K562 (cell line): ENCODE results near the gene KRT33A. TPM values are rescaled to one million over a fixed set of nuclear protein-coding genes. Genes with fewer than 3 reads are reported as not detected.

Source experiments
- ATAC-seq: fragments of 200-7000 bp; cut with Tn5 transposase; 3 replicates; pipeline ENCODE4 v1.9.1; 2020; ENCODE audit warnings: moderate library complexity
- BruUV-seq: library from RNA; stranded (reverse); fragments of 400-500 nt; replicated peaks from 2 replicates; lab custom pipeline; 2021; lab: Mats Ljungman, UMichigan
- CTCF ChIA-PET: fragments of 300-600 bp; formaldehyde crosslinking; extraction: SDS; loops from one replicate; lab custom pipeline; 2021; ENCODE audit warnings: low intra/inter-chr PET ratio; lab: Yijun Ruan, JAX
- POLR2A ChIA-PET: fragments of 300-600, 350-650 bp; sonication (Branson Sonifier 250); formaldehyde crosslinking; extraction: SDS; loops from one replicate; lab custom pipeline; 2021; ENCODE audit warnings: antibody characterized with exemption, inconsistent platforms; lab: Yijun Ruan, JAX
- DNase-seq, 4 experiments: peaks; one replicate each; pipeline versions ENCODE4 v3.0.0 to v3.0.0-alpha.2; 2011 to 2018; ENCODE audit warnings: low spot score in 3 of 4, mixed read lengths in 3 of 4; ENCODE audit errors: extremely low read depth in 1 of 4
- FAIRE-seq: peaks from 2 replicates; lab custom pipeline; 2011; peaks lifted over from hg19 to GRCh38; lab: Jason Lieb, UNC
- H2AFZ ChIP-seq: 2 replicates; pipeline ENCODE4 v1.6.0; 2011; ENCODE audit warnings: low read depth, low read length, control low read depth, inconsistent platforms
- H3K27ac ChIP-seq: fragments of 200-600 bp; 3 replicates; pipeline ENCODE4 v1.8.0; 2011; ENCODE audit warnings: low read depth, mild to moderate bottlenecking, control low read depth, inconsistent platforms, low read length, moderate library complexity, mixed read lengths; ENCODE audit errors: extremely low read depth
- H3K27me3 ChIP-seq, 2 experiments: fragments of 300-600 bp in 1 of 2; 2 replicates in 1 of 2; 3 replicates in 1 of 2; pipeline versions ENCODE4 v1.6.0 to v1.8.0; 2011; ENCODE audit warnings: inconsistent platforms in 2 of 2, low read length in 2 of 2, mild to moderate bottlenecking in 1 of 2, mixed read lengths in 1 of 2, moderate library complexity in 1 of 2; ENCODE audit not compliant: control insufficient read depth in 2 of 2, insufficient read depth in 2 of 2
- H3K36me3 ChIP-seq: fragments of 300-600 bp; 3 replicates; pipeline ENCODE4 v1.8.0; 2011; ENCODE audit warnings: mild to moderate bottlenecking, low read length, inconsistent platforms; ENCODE audit not compliant: control insufficient read depth, insufficient read depth
- H3K4me1 ChIP-seq, 2 experiments: fragments of 200-600 bp in 1 of 2; replicated peaks in 1 of 2; 2 replicates in 1 of 2; 3 replicates in 1 of 2; pipeline versions ENCODE4 v1.5.1 to v1.8.0; 2011; ENCODE audit warnings: inconsistent platforms in 2 of 2, low read length in 2 of 2, mild to moderate bottlenecking in 1 of 2, mixed read lengths in 1 of 2, moderate library complexity in 1 of 2; ENCODE audit not compliant: control insufficient read depth in 2 of 2, insufficient read depth in 2 of 2
- H3K4me2 ChIP-seq: 2 replicates; pipeline ENCODE4 v1.6.1; 2011; ENCODE audit warnings: low read length, control low read depth, inconsistent platforms, mixed read lengths; ENCODE audit not compliant: insufficient read depth
- H3K4me3 ChIP-seq: fragments of 200-600 bp; sonication (generic), shearing (Covaris generic); 2 replicates; pipeline ENCODE4 v1.5.1; 2016; ENCODE audit warnings: control low read depth, inconsistent platforms
- H3K79me2 ChIP-seq: fragments of 200-600 bp; 3 replicates; pipeline ENCODE4 v1.8.0; 2011; ENCODE audit warnings: low read length, inconsistent platforms; ENCODE audit not compliant: control insufficient read depth, insufficient read depth
- H3K9ac ChIP-seq, 2 experiments: 2 replicates each; pipeline versions ENCODE4 v1.6.0 to v1.6.1; 2011; ENCODE audit warnings: low read depth in 2 of 2, low read length in 2 of 2, control low read depth in 1 of 2, inconsistent platforms in 1 of 2, mild to moderate bottlenecking in 1 of 2, mixed read lengths in 1 of 2; ENCODE audit not compliant: insufficient read depth in 1 of 2
- H3K9me1 ChIP-seq: one replicate; pipeline ENCODE4 v1.6.0; 2011; ENCODE audit warnings: inconsistent platforms, mild to moderate bottlenecking, low read length, moderate library complexity; ENCODE audit not compliant: control insufficient read depth, insufficient read depth
- H3K9me3 ChIP-seq: replicated peaks from 2 replicates; pipeline ENCODE4 v1.5.1; 2011; ENCODE audit warnings: low read depth, low read length, inconsistent platforms; ENCODE audit not compliant: control insufficient read depth, insufficient read depth
- H4K20me1 ChIP-seq: replicated peaks from 2 replicates; pipeline ENCODE4 v1.6.1; 2011; ENCODE audit warnings: low read length, inconsistent platforms, mixed read lengths; ENCODE audit not compliant: control insufficient read depth, insufficient read depth
- NBN ChIP-seq: fragments of 450-650 bp; IDR thresholded peaks from 2 replicates; pipeline ENCODE4 v1.6.1; 2016; ENCODE audit warnings: low read depth, mild to moderate bottlenecking
- NONO ChIP-seq, 2 experiments: fragments of 200-400 bp in 1 of 2; fragments of 450-650 bp in 1 of 2; formaldehyde crosslinking in 1 of 2; IDR thresholded peaks; 2 replicates each; pipeline ENCODE4 v1.6.1; 2017; ENCODE audit warnings: low read depth in 2 of 2, mild to moderate bottlenecking in 2 of 2, moderate library complexity in 2 of 2, low read length in 1 of 2
- PURB ChIP-seq: sonication (generic); formaldehyde crosslinking; IDR thresholded peaks from 2 replicates; pipeline ENCODE4 v1.9.0; 2021; ENCODE audit warnings: low read depth, mild to moderate bottlenecking, missing genetic modification reagents
- RBM15 ChIP-seq: fragments of 200-400 bp; formaldehyde crosslinking; IDR thresholded peaks from 2 replicates; pipeline ENCODE4 v1.6.1; 2018; ENCODE audit warnings: mild to moderate bottlenecking, low read length, moderate library complexity; ENCODE audit not compliant: insufficient read depth
- ZNF146 ChIP-seq: IDR thresholded peaks from one replicate; pipeline ENCODE4 v1.6.1; 2018; ENCODE audit warnings: missing compliant biosample characterization; ENCODE audit not compliant: unreplicated experiment
- WGBS: fragments of 100-300 bp; shearing (Covaris generic); methylation state at CpG from one replicate; pipeline ENCODE4 v1.1.6; 2016; ENCODE audit warnings: low coverage, mixed read lengths; ENCODE audit not compliant: insufficient coverage; ENCODE audit errors: missing lambda C conversion rate; 5-methylcytosine and 5-hydroxymethylcytosine counted together
- in situ Hi-C: fragments of 300-500 bp; cut with MboI; formaldehyde crosslinking; loops from 4 replicates; pipeline ENCODE4 v1.15.0; 2018; ENCODE audit warnings: inconsistent platforms, mixed read lengths
- intact Hi-C: fragments of 100-400 bp; cut with micrococcal nuclease; formaldehyde crosslinking; loops from 2 replicates; pipeline ENCODE4 v1.14.2; 2022
- polyA plus RNA-seq, 8 experiments: library from polyadenylated mRNA; depleted of rRNA in 4 of 8; stranded (reverse) in 5 of 8; unstranded in 3 of 8; fragments of >200 nt; fragmentation: Nextera tagmentation in 2 of 8; fragmentation: Illumina TruSeq in 1 of 8; extraction: Ambion mirVana in 2 of 8; extraction: Trizol in 1 of 8; gene quantifications; 2 replicates each; pipeline versions ENCODE4 v1.2.1 to v1.2.3, GENCODE V29; 2011 to 2014; ENCODE audit warnings: inconsistent platforms in 1 of 8, missing spikeins in 1 of 8
- total RNA-seq, 7 experiments: library from RNA; depleted of rRNA in 6 of 7; stranded (reverse); fragments of >200 nt in 6 of 7; fragmentation: Illumina TruSeq in 2 of 7; extraction: Trizol in 2 of 7; gene quantifications; 2 replicates each; pipeline versions ENCODE4 v1.2.1 to v1.2.3, GENCODE V29; 2011 to 2021; ENCODE audit warnings: low replicate concordance in 1 of 7
- TF ChIP-seq, protein P1 (sequence below): conservative IDR thresholded peaks from 2 replicates; pipeline ENCODE4 v1.6.1; 2011; ENCODE audit warnings: low read depth, mild to moderate bottlenecking, low read length; ENCODE audit not compliant: control insufficient read depth

KRT33A gene
- total and polyA plus RNA-seq, 9 of the 15 experiments (the other 6 are each of a cell fraction or from before 2014, with no cell fraction given), result not detected

DNA sequence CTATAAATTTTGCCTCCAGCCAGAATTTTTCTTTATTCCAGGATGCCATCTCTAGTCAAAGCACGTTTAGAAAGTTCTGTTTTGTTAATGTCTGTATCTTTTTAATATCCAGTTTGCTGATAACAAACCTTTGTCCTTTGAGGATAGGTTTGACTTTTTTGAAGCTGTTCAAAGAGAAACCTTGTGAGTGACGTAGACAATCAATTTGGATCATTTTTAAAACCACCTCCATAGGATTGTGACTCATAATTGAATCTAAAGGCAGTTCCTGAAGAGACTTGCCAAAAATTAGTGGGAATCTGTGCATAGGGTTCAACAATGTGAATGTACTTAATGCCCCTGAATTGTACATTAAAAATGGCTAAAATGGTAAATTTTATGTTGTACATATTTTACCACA lies 40.9 kb upstream of the KRT33A start:
- Histone ChIP-seq H3K9me3 (no peaks in the 10 kb centered on the region), H3K79me2 (no peaks in the 10 kb centered on the region), H3K4me1 (no peaks in the 10 kb centered on the region), H3K36me3 (no peaks in the 10 kb centered on the region), H3K9ac (no peak overlapping the region)
- POLR2A ChIA-PET, result interaction anchor here (1.2 kb wide), 1 partner anchor 8 kb away, joined by 3 read pairs; no protein-coding TSS in a partner anchor
- BruUV-seq, result no TSS peak
- CTCF ChIA-PET, result no interaction called here
- in situ Hi-C loops, result no loop called here
- no peak for FAIRE-seq
- TF ChIP-seq, protein P1, sequence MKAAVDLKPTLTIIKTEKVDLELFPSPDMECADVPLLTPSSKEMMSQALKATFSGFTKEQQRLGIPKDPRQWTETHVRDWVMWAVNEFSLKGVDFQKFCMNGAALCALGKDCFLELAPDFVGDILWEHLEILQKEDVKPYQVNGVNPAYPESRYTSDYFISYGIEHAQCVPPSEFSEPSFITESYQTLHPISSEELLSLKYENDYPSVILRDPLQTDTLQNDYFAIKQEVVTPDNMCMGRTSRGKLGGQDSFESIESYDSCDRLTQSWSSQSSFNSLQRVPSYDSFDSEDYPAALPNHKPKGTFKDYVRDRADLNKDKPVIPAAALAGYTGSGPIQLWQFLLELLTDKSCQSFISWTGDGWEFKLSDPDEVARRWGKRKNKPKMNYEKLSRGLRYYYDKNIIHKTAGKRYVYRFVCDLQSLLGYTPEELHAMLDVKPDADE, result no peak
- TF ChIP-seq NBN, result no peak
- TF ChIP-seq ZNF146 (CRISPR knock-in tag), result no peak
- TF ChIP-seq NONO (IDR thresholded peaks at IDR 0.05; ENCODE audit: low read depth in 2 of 2, low read length in 1 of 2), result no peak
- no peak for TF ChIP-seq RBM15
- TF ChIP-seq PURB, result no peak
- TF ChIP-seq, all 486 proteins: peak for 0
- Histone ChIP-seq H3K4me2 (no peak overlapping the region), H3K27me3 (peaks cover 4 to 17% of the 10 kb centered on the region in 2 experiments; a peak in 3 of 5 replicates), H3K9me1 (no peaks in the 10 kb centered on the region), H4K20me1 (no peaks in the 10 kb centered on the region), H3K4me3 (no peak overlapping the region), H3K27ac (no peak overlapping the region), H2AFZ (no peak overlapping the region)
- intact Hi-C loops, result no loop called here
- WGBS, result 0% methylated on average over 2 of the region's 2 CpGs
- ATAC-seq (no peak), DNase-seq (no peak)
